Caco-2 (cell line): Measurements from ENCODE around the gene CAMK2D. TPM values are rescaled to one million over a fixed set of nuclear protein-coding genes. Genes with fewer than 3 reads are reported as not detected.
"Not testable (repeated sequence)": the region's sequence is repeated elsewhere in the genome, so short reads cannot be mapped to it uniquely, and the experiment has no call there.

Experiments
- BruUV-seq: library from RNA; stranded (reverse); fragments of 400-500 nt; replicated peaks from 2 replicates; lab custom pipeline; 2021; lab: Mats Ljungman, UMichigan
- CTCF ChIA-PET: fragments of 300-600 bp; sonication (Branson Sonifier 250); formaldehyde crosslinking; loops from one replicate; lab custom pipeline; 2022; ENCODE audit warnings: antibody characterized with exemption; lab: Charles Lee
- POLR2A ChIA-PET: fragments of 300-600 bp; sonication (Branson Sonifier 250); formaldehyde crosslinking; loops from one replicate; lab custom pipeline; 2022; ENCODE audit warnings: antibody characterized with exemption; lab: Charles Lee
- DNase-seq, 2 experiments: peaks; one replicate each; pipeline versions ENCODE4 v3.0.0 to v3.0.0-alpha.2; 2020 to 2022
- H3K27me3 ChIP-seq: replicated peaks from 2 replicates; pipeline ENCODE4 v1.6.0; 2011; ENCODE audit warnings: low read length; ENCODE audit not compliant: control insufficient read depth, insufficient read depth
- H3K36me3 ChIP-seq: 2 replicates; pipeline ENCODE4 v1.5.1; 2011; ENCODE audit warnings: low read length; ENCODE audit not compliant: control insufficient read depth, insufficient read depth
- H3K4me1 ChIP-seq: fragments of 250-450 bp; sonication (Bioruptor Pico); 2 replicates; pipeline ENCODE4 v1.5.1; 2020; ENCODE audit warnings: mild to moderate bottlenecking
- H3K4me3 ChIP-seq: 2 replicates; pipeline ENCODE4 v1.5.1; 2011; ENCODE audit warnings: low read depth, mild to moderate bottlenecking, control low read depth, low read length
- H3K9me3 ChIP-seq: fragments of 250-450 bp; sonication (Bioruptor Pico); 2 replicates; pipeline ENCODE4 v1.5.1; 2020; ENCODE audit warnings: mild to moderate bottlenecking, moderate library complexity
- H3K27ac Mint-ChIP-seq: one replicate; pipeline ENCODE4 v1.8.0; 2022; ENCODE audit warnings: mixed read lengths; ENCODE audit not compliant: unreplicated experiment
- H3K27me3 Mint-ChIP-seq: one replicate; pipeline ENCODE4 v1.8.0; 2022; ENCODE audit warnings: mixed read lengths; ENCODE audit not compliant: insufficient read depth, unreplicated experiment
- H3K36me3 Mint-ChIP-seq: one replicate; pipeline ENCODE4 v1.8.0; 2022; ENCODE audit warnings: mild to moderate bottlenecking, mixed read lengths; ENCODE audit not compliant: insufficient read depth, unreplicated experiment
- H3K4me1 Mint-ChIP-seq: one replicate; pipeline ENCODE4 v1.8.0; 2022; ENCODE audit warnings: low read depth, mixed read lengths; ENCODE audit not compliant: unreplicated experiment
- H3K4me3 Mint-ChIP-seq: one replicate; pipeline ENCODE4 v1.8.0; 2022; ENCODE audit warnings: mild to moderate bottlenecking, moderate library complexity, mixed read lengths; ENCODE audit not compliant: unreplicated experiment
- H3K9me3 Mint-ChIP-seq: one replicate; pipeline ENCODE4 v1.8.0; 2022; ENCODE audit warnings: mixed read lengths; ENCODE audit not compliant: unreplicated experiment
- intact Hi-C: fragments of 100-400 bp; cut with micrococcal nuclease; formaldehyde crosslinking; loops from one replicate; pipeline ENCODE4 v1.10.0; 2022; ENCODE audit not compliant: unreplicated experiment
- total RNA-seq: library from RNA; stranded (reverse); gene quantifications from 2 replicates; pipeline ENCODE4 v1.2.3, GENCODE V29; 2022
- TF ChIP-seq, protein P1 (sequence below), 2 experiments: fragments of 200-600 bp in 1 of 2; IDR thresholded peaks; 1 replicate in 1 of 2; 2 replicates in 1 of 2; pipeline versions ENCODE4 v1.5.1 to v1.8.0; 2011 to 2022; ENCODE audit warnings: antibody characterized with exemption in 1 of 2, control low read depth in 1 of 2, inconsistent platforms in 1 of 2, low read depth in 1 of 2, low read length in 1 of 2, mild to moderate bottlenecking in 1 of 2, moderate library complexity in 1 of 2; ENCODE audit not compliant: insufficient read depth in 1 of 2, severe bottlenecking in 1 of 2, unreplicated experiment in 1 of 2

The CAMK2D gene
- total RNA-seq, 1 experiment from 2014 or later: 65.6 TPM

DNA sequence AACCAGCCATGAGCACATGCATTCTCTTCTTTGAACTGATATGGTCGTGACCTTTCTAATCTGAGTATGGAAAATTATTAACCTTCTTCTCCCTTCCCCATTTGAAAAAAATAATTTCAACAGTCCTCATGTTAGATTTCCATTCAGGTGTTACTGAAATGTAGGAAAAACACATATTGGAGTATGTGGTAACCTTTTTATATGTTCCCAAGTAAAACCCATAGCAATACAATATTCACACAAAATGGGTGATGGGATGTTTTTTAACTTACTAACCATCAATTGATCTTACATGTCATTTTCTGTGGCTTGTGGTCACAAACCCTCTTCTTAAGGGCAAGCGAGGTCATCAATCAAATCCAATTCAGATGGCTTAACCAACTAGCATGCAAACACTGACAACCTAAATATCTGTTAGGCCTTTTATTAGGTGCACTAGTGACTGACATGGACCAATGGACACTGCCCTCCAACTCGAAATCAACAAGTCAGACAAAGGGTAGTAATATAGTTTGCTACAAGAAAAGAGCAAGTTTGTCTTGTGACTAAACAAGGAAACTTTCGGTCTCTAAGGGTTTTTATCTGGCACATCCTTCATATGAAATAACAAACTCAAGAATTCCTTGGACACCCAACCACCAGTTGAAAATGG, 74.3 kb downstream of the CAMK2D start:
- intact Hi-C loops: no loop called here
- H3K27ac Mint-ChIP-seq: no peak overlapping the region
- no peaks in the 10 kb centered on the region for H3K9me3 ChIP-seq
- no peak overlapping the region for H3K4me3 Mint-ChIP-seq
- ChIA-PET CTCF (no interaction called here), POLR2A (no interaction called here)
- H3K36me3 ChIP-seq: no peaks in the 10 kb centered on the region
- H3K4me1 Mint-ChIP-seq: peaks cover 40% of the 10 kb centered on the region
- H3K36me3 Mint-ChIP-seq: no peaks in the 10 kb centered on the region
- peaks cover 53% of the 10 kb centered on the region for H3K4me1 ChIP-seq
- H3K9me3 Mint-ChIP-seq: no peaks in the 10 kb centered on the region
- BruUV-seq: no TSS peak
- no peaks in the 10 kb centered on the region for H3K27me3 Mint-ChIP-seq
- H3K27me3 ChIP-seq: no peaks in the 10 kb centered on the region
- no peak for DNase-seq
- H3K4me3 ChIP-seq: no peak overlapping the region
- TF ChIP-seq, protein P1, sequence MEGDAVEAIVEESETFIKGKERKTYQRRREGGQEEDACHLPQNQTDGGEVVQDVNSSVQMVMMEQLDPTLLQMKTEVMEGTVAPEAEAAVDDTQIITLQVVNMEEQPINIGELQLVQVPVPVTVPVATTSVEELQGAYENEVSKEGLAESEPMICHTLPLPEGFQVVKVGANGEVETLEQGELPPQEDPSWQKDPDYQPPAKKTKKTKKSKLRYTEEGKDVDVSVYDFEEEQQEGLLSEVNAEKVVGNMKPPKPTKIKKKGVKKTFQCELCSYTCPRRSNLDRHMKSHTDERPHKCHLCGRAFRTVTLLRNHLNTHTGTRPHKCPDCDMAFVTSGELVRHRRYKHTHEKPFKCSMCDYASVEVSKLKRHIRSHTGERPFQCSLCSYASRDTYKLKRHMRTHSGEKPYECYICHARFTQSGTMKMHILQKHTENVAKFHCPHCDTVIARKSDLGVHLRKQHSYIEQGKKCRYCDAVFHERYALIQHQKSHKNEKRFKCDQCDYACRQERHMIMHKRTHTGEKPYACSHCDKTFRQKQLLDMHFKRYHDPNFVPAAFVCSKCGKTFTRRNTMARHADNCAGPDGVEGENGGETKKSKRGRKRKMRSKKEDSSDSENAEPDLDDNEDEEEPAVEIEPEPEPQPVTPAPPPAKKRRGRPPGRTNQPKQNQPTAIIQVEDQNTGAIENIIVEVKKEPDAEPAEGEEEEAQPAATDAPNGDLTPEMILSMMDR (IDR thresholded peaks at IDR 0.05; ENCODE audit: insufficient read depth in 1 of 2, low read depth in 1 of 2, low read length in 1 of 2, severe bottlenecking in 1 of 2, unreplicated experiment in 1 of 2): no peak

GRCh38 chr4:113685157-113685556, 76.4 kb downstream of the CAMK2D start:
- H3K4me3 Mint-ChIP-seq, POLR2A ChIA-PET, H3K36me3 ChIP-seq, H3K36me3 Mint-ChIP-seq, H3K27me3 ChIP-seq, H3K4me3 ChIP-seq, BruUV-seq, intact Hi-C loops, H3K9me3 ChIP-seq, H3K27ac Mint-ChIP-seq, DNase-seq, H3K9me3 Mint-ChIP-seq, H3K27me3 Mint-ChIP-seq: not testable (repeated sequence)
- H3K4me1 Mint-ChIP-seq: peaks cover 45% of the 10 kb centered on the region
- CTCF ChIA-PET: interaction anchor here (0.6 to 1.7 kb wide), 9 partner anchors 10 to 290 kb away, joined by 3 to 23 read pairs (median 4); no protein-coding TSS in a partner anchor
- peaks cover 52% of the 10 kb centered on the region for H3K4me1 ChIP-seq

- H3K9me3 Mint-ChIP-seq: no peaks in the 10 kb centered on the region
- TF ChIP-seq, protein P1 (IDR thresholded peaks at IDR 0.05; ENCODE audit: insufficient read depth in 1 of 2, low read depth in 1 of 2, low read length in 1 of 2, severe bottlenecking in 1 of 2, unreplicated experiment in 1 of 2): peak; percentile 31 to 46
- intact Hi-C loops: loop anchor here (1.0 to 5.0 kb wide), 4 partner anchors 8 to 287 kb away; no protein-coding TSS in a partner anchor
- no peak overlapping the region for H3K4me3 Mint-ChIP-seq
- H3K27ac Mint-ChIP-seq: no peak overlapping the region
- no peaks in the 10 kb centered on the region for H3K27me3 ChIP-seq
- ChIA-PET CTCF (interaction anchor here (0.6 to 1.7 kb wide), 11 partner anchors 8 to 290 kb away, joined by 3 to 23 read pairs (median 4); no protein-coding TSS in a partner anchor), POLR2A (no interaction called here)
- H3K36me3 ChIP-seq: no peaks in the 10 kb centered on the region; the same call in 1 of the 2 replicates
- peaks cover 52% of the 10 kb centered on the region for H3K4me1 ChIP-seq
- no peaks in the 10 kb centered on the region for H3K9me3 ChIP-seq
- BruUV-seq: no TSS peak
- peaks cover 47% of the 10 kb centered on the region for H3K4me1 Mint-ChIP-seq
- DNase-seq: peak; percentile 76 to 89
- no peak overlapping the region for H3K4me3 ChIP-seq
- H3K36me3 Mint-ChIP-seq: no peaks in the 10 kb centered on the region
- no peaks in the 10 kb centered on the region for H3K27me3 Mint-ChIP-seq
Observed at GRCh38 chr4:113684534-113685091, 76.9 kb downstream of the CAMK2D start.
